Lower leg skin (tissue), 3 donors: ENCODE measurements around the gene TRPV5.

Experiments
- CTCF ChIP-seq, 3 donors: fragments of 450-650 bp; IDR thresholded peaks; one replicate each; pipeline ENCODE4 v1.5.1; 2016; ENCODE audit warnings: antibody characterized with exemption in 3 of 3, mild to moderate bottlenecking in 3 of 3, moderate library complexity in 2 of 3
- POLR2A ChIP-seq, 2 donors: fragments of 450-650 bp; IDR thresholded peaks; one replicate each; pipeline ENCODE4 v1.6.1; 2016 to 2017; ENCODE audit warnings: antibody characterized with exemption in 2 of 2, mild to moderate bottlenecking in 1 of 2, moderate library complexity in 1 of 2

- TF ChIP-seq CTCF (IDR thresholded peaks at IDR 0.05) (no peak), POLR2A (IDR thresholded peaks at IDR 0.05) (no peak)
Observed at GRCh38 chr7:142878315-142878714, 55.2 kb downstream of the TRPV5 start.
